SK-N-SH treated with all-trans-retinoic acid at 6 μM for 48 hours (cell line): ENCODE measurements around the gene MYLK4.

ENCODE experiments used
- ATAC-seq: fragments of 200-7000 bp; cut with Tn5 transposase; 3 replicates; pipeline ENCODE4 v1.9.1; 2020; ENCODE audit warnings: mild to moderate bottlenecking, moderate library complexity
- ARNTL ChIP-seq: fragments of 450-650 bp; formaldehyde crosslinking; IDR thresholded peaks from 2 replicates; pipeline ENCODE4 v1.5.0; 2020; ENCODE audit warnings: low read depth, mild to moderate bottlenecking, moderate library complexity, borderline replicate concordance
- BACH2 ChIP-seq: fragments of 250-450 bp; sonication (Bioruptor Pico); IDR thresholded peaks from 2 replicates; pipeline ENCODE4 v1.9.0; 2021; ENCODE audit warnings: mild to moderate bottlenecking, borderline replicate concordance
- CREB5 ChIP-seq: fragments of 250-450 bp; sonication (Bioruptor Pico); IDR thresholded peaks from 2 replicates; pipeline ENCODE4 v1.5.1; 2020; ENCODE audit warnings: low read depth, mild to moderate bottlenecking, moderate library complexity
- CSDC2 ChIP-seq: fragments of 250-450 bp; sonication (Bioruptor Pico); IDR thresholded peaks from 2 replicates; pipeline ENCODE4 v1.5.0; 2020; ENCODE audit warnings: mild to moderate bottlenecking, moderate library complexity
- ESRRG ChIP-seq: fragments of 250-450 bp; sonication (Bioruptor Pico); IDR thresholded peaks from 2 replicates; pipeline ENCODE4 v1.6.1; 2021; ENCODE audit warnings: mild to moderate bottlenecking
- GLIS3 ChIP-seq: fragments of 250-450 bp; sonication (Bioruptor Pico); IDR thresholded peaks from 2 replicates; pipeline ENCODE4 v1.5.0; 2020; ENCODE audit warnings: mild to moderate bottlenecking, moderate library complexity
- ISL1 ChIP-seq: fragments of 250-450 bp; sonication (Bioruptor Pico); IDR thresholded peaks from 2 replicates; pipeline ENCODE4 v2.1.2; 2022; ENCODE audit warnings: mild to moderate bottlenecking, moderate library complexity
- OSR1 ChIP-seq: fragments of 250-450 bp; sonication (Bioruptor Pico); IDR thresholded peaks from 2 replicates; pipeline ENCODE4 v1.8.0; 2022; ENCODE audit warnings: moderate library complexity, mild to moderate bottlenecking, inconsistent platforms
- POU6F1 ChIP-seq: fragments of 250-450 bp; sonication (Bioruptor Pico); IDR thresholded peaks from 2 replicates; pipeline ENCODE4 v1.8.0; 2021; ENCODE audit warnings: low read depth, mild to moderate bottlenecking, moderate library complexity, borderline replicate concordance
- PPARA ChIP-seq: fragments of 250-450 bp; sonication (Bioruptor Pico); IDR thresholded peaks from 2 replicates; pipeline ENCODE4 v1.5.0; 2020; ENCODE audit warnings: mild to moderate bottlenecking, borderline replicate concordance
- RARB ChIP-seq: fragments of 250-450 bp; sonication (Bioruptor Pico); IDR thresholded peaks from 2 replicates; pipeline ENCODE4 v1.8.0; 2021; ENCODE audit warnings: mild to moderate bottlenecking, moderate library complexity
- SNAI2 ChIP-seq: fragments of 250-450 bp; sonication (Bioruptor Pico); IDR thresholded peaks from 2 replicates; pipeline ENCODE4 v1.5.0; 2020; ENCODE audit warnings: mild to moderate bottlenecking, moderate library complexity
- TCF4 ChIP-seq: fragments of 250-450 bp; sonication (Bioruptor Pico); IDR thresholded peaks from 2 replicates; pipeline ENCODE4 v1.8.0; 2021; ENCODE audit warnings: mild to moderate bottlenecking, moderate library complexity, borderline replicate concordance
- TOX ChIP-seq: fragments of 250-450 bp; sonication (Bioruptor Pico); IDR thresholded peaks from 2 replicates; pipeline ENCODE4 v1.8.0; 2021; ENCODE audit warnings: mild to moderate bottlenecking, moderate library complexity, borderline replicate concordance
- TSHZ2 ChIP-seq: fragments of 250-450 bp; sonication (Bioruptor Pico); IDR thresholded peaks from 2 replicates; pipeline ENCODE4 v1.5.0; 2020; ENCODE audit warnings: mild to moderate bottlenecking, moderate library complexity
- ZC3H10 ChIP-seq: fragments of 250-450 bp; sonication (Bioruptor Pico); IDR thresholded peaks from 2 replicates; pipeline ENCODE4 v1.5.1; 2021; ENCODE audit warnings: mild to moderate bottlenecking, moderate library complexity
- ZFP3 ChIP-seq: fragments of 250-450 bp; sonication (Bioruptor Pico); IDR thresholded peaks from 2 replicates; pipeline ENCODE4 v1.5.0; 2020; ENCODE audit warnings: mild to moderate bottlenecking, moderate library complexity
- ZFP30 ChIP-seq: fragments of 450-650 bp; formaldehyde crosslinking; IDR thresholded peaks from 2 replicates; pipeline ENCODE4 v1.5.0; 2022; ENCODE audit warnings: mild to moderate bottlenecking, moderate library complexity
- ZNF565 ChIP-seq: fragments of 450-650 bp; formaldehyde crosslinking; conservative IDR thresholded peaks from 2 replicates; pipeline ENCODE4 v1.5.0; 2020; ENCODE audit warnings: low read depth, mild to moderate bottlenecking, moderate library complexity
- ZNF70 ChIP-seq: fragments of 450-650 bp; formaldehyde crosslinking; IDR thresholded peaks from 2 replicates; pipeline ENCODE4 v1.5.0; 2020; ENCODE audit warnings: mild to moderate bottlenecking, moderate library complexity
- ZNF8 ChIP-seq: fragments of 450-650 bp; formaldehyde crosslinking; IDR thresholded peaks from 2 replicates; pipeline ENCODE4 v1.5.0; 2020; ENCODE audit warnings: mild to moderate bottlenecking, moderate library complexity
- TF ChIP-seq, protein P1 (sequence below): fragments of 250-450 bp; sonication (Bioruptor Pico); IDR thresholded peaks from 2 replicates; pipeline ENCODE4 v1.8.0; 2020; ENCODE audit warnings: mild to moderate bottlenecking, moderate library complexity, borderline replicate concordance
- TF ChIP-seq, protein P2 (sequence below): fragments of 250-450 bp; sonication (Bioruptor Pico); IDR thresholded peaks from 2 replicates; pipeline ENCODE4 v1.5.1; 2021; ENCODE audit warnings: mild to moderate bottlenecking, moderate library complexity

The MYLK4 gene

DNA sequence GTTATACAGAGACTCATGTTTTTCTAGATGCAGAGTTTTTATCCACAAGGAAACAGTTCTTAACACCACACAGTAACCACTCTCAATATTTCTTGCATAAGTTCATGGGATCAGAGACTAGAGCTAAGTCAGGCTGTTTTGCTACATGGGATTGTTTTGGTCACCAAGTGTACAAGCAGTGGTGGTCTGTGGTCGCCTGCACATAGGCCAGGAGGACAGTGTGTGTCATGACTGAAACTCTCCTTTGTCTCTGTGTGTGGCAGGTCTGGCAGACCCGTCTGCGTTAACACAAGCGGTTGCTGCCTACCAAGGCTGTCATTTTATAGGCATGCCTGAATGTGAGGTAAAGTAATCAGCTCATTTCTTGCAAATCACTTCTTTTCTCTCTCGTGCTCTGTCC, 33.3 kb upstream of the MYLK4 start:
- ATAC-seq, result no peak
- TF ChIP-seq PPARA (no peak), RARB (CRISPR knock-in tag) (no peak), ZNF70 (CRISPR knock-in tag) (no peak), OSR1 (no peak), ESRRG (CRISPR knock-in tag) (no peak), ARNTL (CRISPR knock-in tag) (no peak), TCF4 (CRISPR knock-in tag) (no peak), CREB5 (no peak), SNAI2 (no peak), ZNF565 (CRISPR knock-in tag) (no peak), ZNF8 (CRISPR knock-in tag) (no peak), GLIS3 (CRISPR knock-in tag) (no peak)
- TF ChIP-seq, protein P1, sequence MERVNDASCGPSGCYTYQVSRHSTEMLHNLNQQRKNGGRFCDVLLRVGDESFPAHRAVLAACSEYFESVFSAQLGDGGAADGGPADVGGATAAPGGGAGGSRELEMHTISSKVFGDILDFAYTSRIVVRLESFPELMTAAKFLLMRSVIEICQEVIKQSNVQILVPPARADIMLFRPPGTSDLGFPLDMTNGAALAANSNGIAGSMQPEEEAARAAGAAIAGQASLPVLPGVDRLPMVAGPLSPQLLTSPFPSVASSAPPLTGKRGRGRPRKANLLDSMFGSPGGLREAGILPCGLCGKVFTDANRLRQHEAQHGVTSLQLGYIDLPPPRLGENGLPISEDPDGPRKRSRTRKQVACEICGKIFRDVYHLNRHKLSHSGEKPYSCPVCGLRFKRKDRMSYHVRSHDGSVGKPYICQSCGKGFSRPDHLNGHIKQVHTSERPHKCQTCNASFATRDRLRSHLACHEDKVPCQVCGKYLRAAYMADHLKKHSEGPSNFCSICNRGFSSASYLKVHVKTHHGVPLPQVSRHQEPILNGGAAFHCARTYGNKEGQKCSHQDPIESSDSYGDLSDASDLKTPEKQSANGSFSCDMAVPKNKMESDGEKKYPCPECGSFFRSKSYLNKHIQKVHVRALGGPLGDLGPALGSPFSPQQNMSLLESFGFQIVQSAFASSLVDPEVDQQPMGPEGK (CRISPR knock-in tag), result no peak

- ATAC-seq, result 0 out of 3 replicates have a peak, but pooled peaks have one; percentile 20
- TF ChIP-seq ESRRG (CRISPR knock-in tag) (no peak), ZNF8 (CRISPR knock-in tag) (no peak), BACH2 (CRISPR knock-in tag) (no peak), RARB (CRISPR knock-in tag) (no peak), ZFP30 (CRISPR knock-in tag) (no peak), ZFP3 (CRISPR knock-in tag) (no peak), POU6F1 (CRISPR knock-in tag) (no peak), ZC3H10 (no peak), TSHZ2 (CRISPR knock-in tag) (no peak), CSDC2 (CRISPR knock-in tag) (no peak), GLIS3 (CRISPR knock-in tag) (no peak), ARNTL (CRISPR knock-in tag) (no peak), SNAI2 (no peak), TCF4 (CRISPR knock-in tag) (no peak), ZNF565 (CRISPR knock-in tag) (no peak), TOX (CRISPR knock-in tag) (no peak), ISL1 (no peak), CREB5 (no peak), OSR1 (no peak)
- TF ChIP-seq, protein P2, sequence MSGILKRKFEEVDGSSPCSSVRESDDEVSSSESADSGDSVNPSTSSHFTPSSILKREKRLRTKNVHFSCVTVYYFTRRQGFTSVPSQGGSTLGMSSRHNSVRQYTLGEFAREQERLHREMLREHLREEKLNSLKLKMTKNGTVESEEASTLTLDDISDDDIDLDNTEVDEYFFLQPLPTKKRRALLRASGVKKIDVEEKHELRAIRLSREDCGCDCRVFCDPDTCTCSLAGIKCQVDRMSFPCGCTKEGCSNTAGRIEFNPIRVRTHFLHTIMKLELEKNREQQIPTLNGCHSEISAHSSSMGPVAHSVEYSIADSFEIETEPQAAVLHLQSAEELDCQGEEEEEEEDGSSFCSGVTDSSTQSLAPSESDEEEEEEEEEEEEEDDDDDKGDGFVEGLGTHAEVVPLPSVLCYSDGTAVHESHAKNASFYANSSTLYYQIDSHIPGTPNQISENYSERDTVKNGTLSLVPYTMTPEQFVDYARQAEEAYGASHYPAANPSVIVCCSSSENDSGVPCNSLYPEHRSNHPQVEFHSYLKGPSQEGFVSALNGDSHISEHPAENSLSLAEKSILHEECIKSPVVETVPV (CRISPR knock-in tag), result no peak
- TF ChIP-seq, all 23 proteins: peak for 0
These were observed 32.7 kb upstream of the MYLK4 start for GRCh38 chr6:2783188-2783963.
